ENCODE results near the gene ANO6.

DNA sequence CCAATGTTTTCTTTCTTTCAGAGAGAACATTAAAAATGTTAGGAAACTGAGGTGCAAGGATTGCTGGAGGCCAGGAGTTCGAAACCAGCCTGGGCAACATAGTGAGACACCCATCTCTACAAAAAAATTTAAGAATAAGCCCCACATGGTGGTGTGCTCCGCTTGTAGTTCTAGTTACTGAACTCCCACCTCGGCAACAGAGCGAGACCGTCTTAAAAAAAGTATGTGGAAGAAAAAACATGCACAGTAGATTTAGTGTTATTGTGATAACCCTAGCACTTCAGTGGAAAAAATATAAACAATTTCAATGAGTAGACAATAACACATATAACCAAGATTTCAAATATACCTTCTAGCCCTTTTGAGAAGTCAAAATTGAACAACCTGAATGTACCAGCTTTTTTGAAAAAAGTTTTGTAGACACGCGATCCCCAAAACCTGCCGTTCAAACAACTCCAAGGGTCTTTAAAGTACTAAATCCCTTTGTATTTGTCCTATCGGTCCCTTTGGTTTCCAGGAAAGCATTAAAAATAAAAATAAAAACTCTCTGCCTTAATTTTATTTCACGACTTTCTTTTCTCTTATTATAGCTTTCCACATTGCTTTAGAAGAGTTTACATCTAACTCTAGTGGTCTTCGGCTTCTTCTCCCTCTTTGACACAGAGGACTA lies 1.0 kb upstream of the ANO6 start:
- TF ChIP-seq, protein P1, sequence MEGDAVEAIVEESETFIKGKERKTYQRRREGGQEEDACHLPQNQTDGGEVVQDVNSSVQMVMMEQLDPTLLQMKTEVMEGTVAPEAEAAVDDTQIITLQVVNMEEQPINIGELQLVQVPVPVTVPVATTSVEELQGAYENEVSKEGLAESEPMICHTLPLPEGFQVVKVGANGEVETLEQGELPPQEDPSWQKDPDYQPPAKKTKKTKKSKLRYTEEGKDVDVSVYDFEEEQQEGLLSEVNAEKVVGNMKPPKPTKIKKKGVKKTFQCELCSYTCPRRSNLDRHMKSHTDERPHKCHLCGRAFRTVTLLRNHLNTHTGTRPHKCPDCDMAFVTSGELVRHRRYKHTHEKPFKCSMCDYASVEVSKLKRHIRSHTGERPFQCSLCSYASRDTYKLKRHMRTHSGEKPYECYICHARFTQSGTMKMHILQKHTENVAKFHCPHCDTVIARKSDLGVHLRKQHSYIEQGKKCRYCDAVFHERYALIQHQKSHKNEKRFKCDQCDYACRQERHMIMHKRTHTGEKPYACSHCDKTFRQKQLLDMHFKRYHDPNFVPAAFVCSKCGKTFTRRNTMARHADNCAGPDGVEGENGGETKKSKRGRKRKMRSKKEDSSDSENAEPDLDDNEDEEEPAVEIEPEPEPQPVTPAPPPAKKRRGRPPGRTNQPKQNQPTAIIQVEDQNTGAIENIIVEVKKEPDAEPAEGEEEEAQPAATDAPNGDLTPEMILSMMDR (conservative IDR thresholded peaks at IDR 0.05; ENCODE audit: low read depth, low read length), result no peak
- TF ChIP-seq EZH2 (IDR thresholded peaks at IDR 0.05; ENCODE audit: low read length, unreplicated experiment) (no peak), EZH2phosphoT487 (IDR thresholded peaks at IDR 0.05; ENCODE audit: borderline replicate concordance, low read length) (no peak)

All from PC-3 (cell line).